K562 (cell line): ENCODE data around the gene AGPAT2. TPM values are rescaled to one million over a fixed set of nuclear protein-coding genes. Genes with fewer than 3 reads are reported as not detected.

Experiments used
- ATF7 ChIP-seq: fragments of 450-650 bp; IDR thresholded peaks from 2 replicates; pipeline ENCODE4 v1.7.1; 2014; ENCODE audit warnings: mild to moderate bottlenecking, moderate library complexity
- CBX1 ChIP-seq: sonication (generic); IDR thresholded peaks from 2 replicates; pipeline ENCODE4 v1.6.1; 2016; ENCODE audit warnings: antibody characterized with exemption, low read depth, mild to moderate bottlenecking
- CHD2 ChIP-seq: IDR thresholded peaks from 2 replicates; pipeline ENCODE4 v1.6.1; 2011; ENCODE audit warnings: low read depth, low read length
- CSDE1 ChIP-seq, 2 experiments: fragments of 450-650 bp; IDR thresholded peaks; 2 replicates each; pipeline ENCODE4 v1.6.1; 2016; ENCODE audit warnings: mild to moderate bottlenecking in 1 of 2
- DIDO1 ChIP-seq: fragments of 450-650 bp; IDR thresholded peaks from 2 replicates; pipeline ENCODE4 v1.6.1; 2016; ENCODE audit warnings: low read depth, missing biosample characterization, missing genetic modification characterization
- GABPB1 ChIP-seq: sonication (generic); formaldehyde crosslinking; IDR thresholded peaks from 2 replicates; pipeline ENCODE4 v1.8.0; 2022; ENCODE audit warnings: mild to moderate bottlenecking, missing genetic modification reagents
- HDAC8 ChIP-seq: fragments of 450-650 bp; IDR thresholded peaks from 2 replicates; pipeline ENCODE4 v1.6.1; 2016; ENCODE audit warnings: mild to moderate bottlenecking, missing genetic modification characterization, moderate library complexity, missing compliant biosample characterization
- ILF3 ChIP-seq: fragments of 450-650 bp; IDR thresholded peaks from 2 replicates; pipeline ENCODE4 v1.6.1; 2018; ENCODE audit warnings: antibody characterized with exemption, mild to moderate bottlenecking, moderate library complexity, borderline replicate concordance
- KLF6 ChIP-seq: fragments of 250-450 bp; sonication (Bioruptor Pico); IDR thresholded peaks from 2 replicates; pipeline ENCODE4 v1.4.0; 2020; ENCODE audit warnings: mild to moderate bottlenecking, moderate library complexity, borderline replicate concordance
- MEF2A ChIP-seq: IDR thresholded peaks from 2 replicates; pipeline ENCODE4 v1.6.1; 2011; ENCODE audit warnings: low read depth, mild to moderate bottlenecking, low read length, moderate library complexity; ENCODE audit not compliant: control insufficient read depth
- MTA2 ChIP-seq: fragments of 450-650 bp; IDR thresholded peaks from 2 replicates; pipeline ENCODE4 v1.6.1; 2016; ENCODE audit warnings: low read depth
- NR2C1 ChIP-seq, 2 experiments: fragments of 450-650 bp; IDR thresholded peaks; 2 replicates each; pipeline ENCODE4 v1.6.1; 2017; ENCODE audit warnings: mild to moderate bottlenecking in 2 of 2, antibody characterized with exemption in 1 of 2, inconsistent platforms in 1 of 2, missing compliant biosample characterization in 1 of 2, missing genetic modification characterization in 1 of 2
- PCBP2 ChIP-seq: fragments of 200-400 bp; formaldehyde crosslinking; IDR thresholded peaks from 2 replicates; pipeline ENCODE4 v1.6.1; 2018; ENCODE audit warnings: low read length, low read depth, mild to moderate bottlenecking, moderate library complexity; ENCODE audit not compliant: poor library complexity, severe bottlenecking
- PHF20 ChIP-seq: fragments of 450-650 bp; IDR thresholded peaks from 2 replicates; pipeline ENCODE4 v1.6.1; 2018; ENCODE audit not compliant: partially characterized antibody
- POLR2A ChIP-seq: fragments of 450-650 bp; conservative IDR thresholded peaks from 2 replicates; pipeline ENCODE4 v1.6.1; 2016
- POLR3G ChIP-seq: IDR thresholded peaks from 2 replicates; pipeline ENCODE4 v1.6.1; 2011; ENCODE audit not compliant: insufficient read length, insufficient replicate concordance; ENCODE audit errors: extremely low read depth
- RBM15 ChIP-seq: fragments of 200-400 bp; formaldehyde crosslinking; IDR thresholded peaks from 2 replicates; pipeline ENCODE4 v1.6.1; 2018; ENCODE audit warnings: mild to moderate bottlenecking, low read length, moderate library complexity; ENCODE audit not compliant: insufficient read depth
- RNF219 ChIP-seq: fragments of 250-450 bp; sonication (Bioruptor Pico); IDR thresholded peaks from 2 replicates; pipeline ENCODE4 v1.5.0; 2022; ENCODE audit warnings: mild to moderate bottlenecking
- SMAD2 ChIP-seq: fragments of 150-350 bp; IDR thresholded peaks from 2 replicates; pipeline ENCODE4 v1.6.1; 2014; ENCODE audit warnings: low read depth, mild to moderate bottlenecking, low read length
- SNAPC5 ChIP-seq: fragments of 250-450 bp; sonication (Bioruptor Pico); IDR thresholded peaks from 2 replicates; pipeline ENCODE4 v1.8.0; 2021; ENCODE audit warnings: moderate library complexity, mild to moderate bottlenecking, inconsistent platforms
- SRSF1 ChIP-seq: fragments of 200-400 bp; formaldehyde crosslinking; IDR thresholded peaks from 2 replicates; pipeline ENCODE4 v1.6.1; 2017; ENCODE audit warnings: mild to moderate bottlenecking, low read depth, low read length, moderate library complexity
- SRSF9 ChIP-seq: fragments of 200-400 bp; formaldehyde crosslinking; IDR thresholded peaks from 2 replicates; pipeline ENCODE4 v1.6.1; 2017; ENCODE audit warnings: low read depth, low read length, borderline replicate concordance
- STAG1 ChIP-seq: sonication (generic); formaldehyde crosslinking; IDR thresholded peaks from 2 replicates; pipeline ENCODE4 v1.5.0; 2020; ENCODE audit warnings: missing genetic modification reagents, borderline replicate concordance
- TAF15 ChIP-seq: fragments of 200-400 bp; formaldehyde crosslinking; IDR thresholded peaks from 2 replicates; pipeline ENCODE4 v1.6.1; 2017; ENCODE audit warnings: mild to moderate bottlenecking, low read depth, low read length, moderate library complexity
- TRIM28 ChIP-seq: fragments of 450-650 bp; IDR thresholded peaks from 2 replicates; pipeline ENCODE4 v1.6.1; 2017
- USF1 ChIP-seq: sonication (generic); formaldehyde crosslinking; IDR thresholded peaks from 2 replicates; pipeline ENCODE4 v1.9.0; 2022; ENCODE audit warnings: mild to moderate bottlenecking, missing genetic modification reagents
- WHSC1 ChIP-seq: IDR thresholded peaks from one replicate; pipeline ENCODE4 v1.6.1; 2012; ENCODE audit warnings: low read length, control low read depth, inconsistent platforms
- XRCC3 ChIP-seq: fragments of 450-650 bp; IDR thresholded peaks from 2 replicates; pipeline ENCODE4 v1.6.1; 2017; ENCODE audit warnings: mild to moderate bottlenecking, moderate library complexity
- YBX1 ChIP-seq: fragments of 450-650 bp; IDR thresholded peaks from 2 replicates; pipeline ENCODE4 v1.7.1; 2016; ENCODE audit warnings: mild to moderate bottlenecking
- ZC3H11A ChIP-seq: IDR thresholded peaks from 2 replicates; pipeline ENCODE4 v1.6.1; 2012; ENCODE audit warnings: low read depth, low read length, improper control_type of control experiment
- ZNF133 ChIP-seq: fragments of 250-450 bp; sonication (Bioruptor Pico); IDR thresholded peaks from 2 replicates; pipeline ENCODE4 v1.4.0; 2020; ENCODE audit warnings: mild to moderate bottlenecking
- polyA plus RNA-seq, 8 experiments: library from polyadenylated mRNA; depleted of rRNA in 4 of 8; stranded (reverse) in 5 of 8; unstranded in 3 of 8; fragments of >200 nt; fragmentation: Nextera tagmentation in 2 of 8; fragmentation: Illumina TruSeq in 1 of 8; extraction: Ambion mirVana in 2 of 8; extraction: Trizol in 1 of 8; gene quantifications; 2 replicates each; pipeline versions ENCODE4 v1.2.1 to v1.2.3, GENCODE V29; 2011 to 2014; ENCODE audit warnings: inconsistent platforms in 1 of 8, missing spikeins in 1 of 8
- total RNA-seq, 7 experiments: library from RNA; depleted of rRNA in 6 of 7; stranded (reverse); fragments of >200 nt in 6 of 7; fragmentation: Illumina TruSeq in 2 of 7; extraction: Trizol in 2 of 7; gene quantifications; 2 replicates each; pipeline versions ENCODE4 v1.2.1 to v1.2.3, GENCODE V29; 2011 to 2021; ENCODE audit warnings: low replicate concordance in 1 of 7

The AGPAT2 gene
- total and polyA plus RNA-seq, 9 of the 15 experiments (the other 6 are each of a cell fraction or from before 2014, with no cell fraction given): 0.13 to 54.5 (median 23.9) TPM

GRCh38 chr9:136723362-136723976, 36.2 kb upstream of the AGPAT2 start (continued):
- TF ChIP-seq HDAC8 (tag) (no peak), ZC3H11A (no peak), CSDE1 (IDR thresholded peaks at IDR 0.05) (no peak), XRCC3 (no peak), ATF7 (no peak), PCBP2 (no peak), SNAPC5 (CRISPR knock-in tag) (no peak), RBM15 (no peak), CHD2 (peak; percentile 36; the same call in 1 of the 2 replicates), CBX1 (no peak), RNF219 (no peak), WHSC1 (no peak), TRIM28 (no peak), YBX1 (no peak), USF1 (CRISPR knock-in tag) (no peak), SRSF9 (no peak), TAF15 (peak; percentile 93; the same call in 1 of the 2 replicates), KLF6 (CRISPR knock-in tag) (no peak), SRSF1 (no peak), STAG1 (CRISPR knock-in tag) (no peak), NR2C1 (IDR thresholded peaks at IDR 0.05) (no peak), NR2C1 (tag; IDR thresholded peaks at IDR 0.05) (no peak), PHF20 (no peak), GABPB1 (no peak), SMAD2 (no peak), MEF2A (no peak), DIDO1 (no peak), POLR2A (peak; percentile 65), ILF3 (0 out of 2 replicates have a peak, but pooled peaks have one; percentile 10), MTA2 (no peak), POLR3G (no peak), ZNF133 (CRISPR knock-in tag) (no peak)
